Activated CD4-positive, alpha-beta T cell treated with anti-CD3 and anti-CD28 coated beads, Interleukin-2, Interleukin-6, amounts not matched to agents 100 ng/mL and 50 ng/mL, durations not matched to agents 16 hours and 8 hours (primary cell): ENCODE data around the gene GALNTL6.

Source experiments
- DNase-seq: peaks from one replicate; pipeline ENCODE4 v3.0.0-alpha.2; 2020

Gene GALNTL6

DNA sequence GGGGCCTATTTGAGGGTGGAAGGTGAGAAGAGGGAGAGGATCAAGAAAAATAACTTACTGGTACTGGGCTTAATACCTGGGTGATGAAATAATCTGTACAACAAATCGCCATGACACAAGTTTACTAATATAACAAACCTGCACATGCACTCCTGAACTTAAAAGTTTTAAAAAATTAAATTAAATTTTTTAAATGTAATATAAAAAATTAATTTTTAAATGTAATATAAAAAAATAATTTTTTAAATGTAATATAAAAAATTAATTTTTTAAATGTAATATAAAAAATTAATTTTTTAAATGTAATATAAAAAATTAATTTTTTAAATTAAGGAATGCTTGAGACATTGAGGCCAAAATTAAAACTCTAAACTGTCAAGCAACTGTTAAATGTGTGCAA lies 1231.1 kb downstream of the GALNTL6 start:
- DNase-seq: no peak

DNA sequence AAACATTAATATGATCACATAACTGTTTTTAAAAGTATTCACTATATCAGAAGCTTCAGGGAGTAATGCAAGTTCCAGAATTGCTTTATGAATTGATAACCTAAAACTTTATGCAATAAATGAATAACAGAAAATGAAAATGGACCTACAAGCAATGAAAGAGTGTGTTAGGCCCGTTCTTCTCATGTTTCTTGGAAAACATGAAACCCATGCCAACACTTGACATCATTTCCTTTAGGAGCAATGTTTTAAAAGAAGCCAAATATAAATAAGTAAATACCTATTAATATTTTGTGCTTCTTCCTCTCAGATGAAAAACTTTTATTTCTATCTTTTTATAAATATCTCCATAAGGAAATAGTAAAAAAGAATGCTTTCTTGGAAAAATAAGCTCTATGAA lies 1232.4 kb downstream of the GALNTL6 start:
- DNase-seq: no peak

DNA sequence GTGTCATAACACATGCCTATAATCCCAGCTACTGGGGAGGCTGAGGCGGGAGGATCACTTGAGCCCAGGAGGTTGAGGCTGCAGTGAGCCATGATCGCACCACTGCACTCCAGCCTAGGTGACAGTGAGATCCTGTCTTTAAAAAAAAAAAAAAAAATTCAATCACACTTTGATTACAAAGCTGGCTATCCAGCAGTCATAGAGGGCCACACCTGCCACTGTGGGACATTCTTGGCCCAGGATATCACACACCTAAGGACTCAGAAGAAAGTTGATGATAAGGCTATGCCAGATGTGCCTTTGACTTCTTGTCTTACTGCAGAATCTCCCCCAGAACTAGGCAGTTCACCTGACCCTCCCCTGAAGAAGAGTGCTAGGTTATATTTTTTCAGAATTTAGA lies 1232.9 kb downstream of the GALNTL6 start:
- no peak for DNase-seq

DNA sequence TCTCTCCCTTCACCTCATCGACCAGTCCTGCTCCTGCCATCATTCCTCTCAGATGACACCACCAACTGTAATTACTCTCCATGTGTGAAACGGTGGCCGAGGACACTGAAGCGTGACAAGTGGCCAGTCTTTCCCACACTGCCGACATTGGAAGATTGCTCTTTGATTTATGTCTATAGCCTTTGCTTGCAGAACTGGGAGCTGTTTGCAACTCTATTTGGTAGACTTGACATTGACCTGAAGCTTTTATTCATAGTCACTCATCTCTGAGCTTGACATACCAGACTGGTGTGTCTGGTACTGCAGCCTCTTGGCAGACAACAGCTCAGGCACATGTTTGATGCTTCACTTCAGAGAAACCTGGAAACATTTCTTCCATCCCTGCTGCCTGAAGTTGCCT lies 1233.6 kb downstream of the GALNTL6 start:
- DNase-seq: no peak

DNA sequence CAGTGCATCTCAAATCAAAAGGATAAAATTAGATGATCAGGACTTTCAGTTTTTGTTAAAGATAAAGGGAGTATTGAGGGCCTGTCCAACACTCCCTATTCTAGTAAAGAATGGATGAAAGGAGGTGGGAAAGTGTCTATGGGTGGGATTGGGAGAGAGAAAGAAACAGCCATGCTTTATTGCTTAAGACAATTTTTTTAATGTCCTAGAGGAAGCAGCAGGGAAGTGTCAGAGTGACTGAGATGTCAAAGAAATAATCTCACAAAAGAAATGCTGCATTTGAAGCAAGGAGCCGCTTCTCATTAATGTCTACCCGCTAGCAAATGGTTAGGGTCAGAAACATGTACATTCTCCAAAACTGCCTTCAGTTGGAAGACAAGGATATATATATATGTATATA lies 1238.0 kb downstream of the GALNTL6 start:
- no peak for DNase-seq

DNA sequence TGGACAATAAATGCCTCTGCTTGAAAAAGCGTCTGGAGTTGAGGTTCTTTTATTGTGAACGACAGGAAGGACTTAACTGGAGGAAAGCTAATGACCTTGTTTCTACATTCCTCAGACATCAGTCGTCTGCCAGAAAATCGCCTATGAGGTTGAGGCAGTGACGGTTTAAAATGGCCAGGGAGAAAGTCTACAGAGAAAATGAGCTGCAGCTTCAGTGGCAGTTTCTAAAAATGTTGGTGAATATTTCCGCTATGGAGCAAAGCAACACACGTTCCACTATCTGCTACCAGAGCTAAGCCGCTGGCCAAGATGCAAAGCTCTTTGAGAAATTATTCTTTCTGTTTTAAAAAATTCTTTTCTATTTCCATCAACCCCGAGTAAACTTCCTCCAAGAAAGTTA lies 1238.5 kb downstream of the GALNTL6 start:
- DNase-seq: no peak

DNA sequence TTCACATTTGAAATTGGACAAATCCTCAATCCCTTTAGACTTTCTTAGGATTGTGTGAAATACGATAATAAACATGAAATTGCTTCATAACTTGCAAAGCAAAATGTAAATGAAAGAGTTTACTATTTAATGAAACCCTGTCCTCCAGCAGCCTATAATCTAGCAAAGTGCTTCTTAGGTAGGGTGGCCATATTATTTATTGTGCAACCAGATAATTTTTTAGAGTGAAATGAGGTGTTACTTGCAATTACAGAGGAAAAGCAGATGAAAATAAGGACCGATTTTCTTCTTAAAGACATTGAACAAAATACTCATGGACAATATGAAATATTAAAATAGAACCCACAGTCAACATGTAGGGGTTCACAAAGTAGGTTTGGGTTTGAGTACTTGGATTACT lies 1239.2 kb downstream of the GALNTL6 start:
- no peak for DNase-seq

DNA sequence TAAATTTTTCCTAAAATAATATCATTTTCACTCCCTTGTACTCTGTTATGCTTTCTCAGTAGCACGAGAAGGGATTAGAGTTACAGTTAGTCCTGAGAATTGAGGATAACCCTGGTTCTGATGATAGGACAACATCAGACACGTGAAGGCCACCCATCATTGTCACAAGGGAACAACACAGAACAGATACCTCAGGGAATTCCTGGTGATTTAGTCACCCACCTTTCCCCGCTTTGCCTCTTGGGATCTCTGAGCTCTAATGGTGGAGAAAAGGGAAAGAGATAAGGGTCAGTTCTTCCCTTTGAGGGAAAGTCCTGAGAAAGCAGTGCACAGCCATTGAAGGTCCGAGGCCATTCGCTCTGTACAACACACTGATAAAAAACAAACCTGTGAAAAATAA lies 1243.1 kb downstream of the GALNTL6 start:
- no peak for DNase-seq

DNA sequence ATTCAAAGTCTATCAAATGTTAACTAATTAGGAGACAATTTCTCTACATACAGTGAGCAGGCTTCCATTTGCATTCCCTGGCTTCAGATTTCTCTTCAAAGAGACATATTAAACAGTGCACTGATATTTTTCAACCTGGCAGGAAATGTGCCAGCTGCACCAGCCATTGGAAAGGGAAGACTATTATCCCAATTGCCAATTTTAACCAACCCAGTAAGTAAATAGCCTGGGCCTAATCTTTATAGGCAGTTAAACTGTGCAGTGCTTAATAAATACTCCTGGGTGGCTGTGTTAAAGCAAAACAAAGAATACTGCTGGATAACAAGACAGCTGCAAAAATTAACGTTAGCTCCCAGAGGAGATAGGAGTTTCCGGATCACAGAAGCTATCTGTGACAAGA lies 1243.5 kb downstream of the GALNTL6 start:
- no peak for DNase-seq

DNA sequence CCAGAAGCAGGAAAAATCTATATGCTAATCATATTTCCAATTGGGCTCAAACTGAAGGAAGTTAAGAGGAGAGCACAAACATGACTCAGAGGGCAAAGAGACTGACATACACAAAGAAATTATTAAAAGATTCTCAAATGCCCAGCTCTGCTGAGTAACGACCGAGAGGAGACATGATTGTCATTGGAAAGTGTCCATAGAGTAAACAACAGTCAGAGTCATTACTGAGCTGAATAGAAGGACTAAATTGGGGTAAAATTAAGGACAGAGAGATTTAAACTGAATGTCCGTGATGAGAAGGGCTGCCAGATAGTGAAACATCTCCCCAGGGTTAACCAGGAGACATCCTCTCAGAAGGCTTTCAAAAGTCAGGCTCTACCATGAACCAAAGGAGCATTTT lies 1244.2 kb downstream of the GALNTL6 start:
- no peak for DNase-seq

DNA sequence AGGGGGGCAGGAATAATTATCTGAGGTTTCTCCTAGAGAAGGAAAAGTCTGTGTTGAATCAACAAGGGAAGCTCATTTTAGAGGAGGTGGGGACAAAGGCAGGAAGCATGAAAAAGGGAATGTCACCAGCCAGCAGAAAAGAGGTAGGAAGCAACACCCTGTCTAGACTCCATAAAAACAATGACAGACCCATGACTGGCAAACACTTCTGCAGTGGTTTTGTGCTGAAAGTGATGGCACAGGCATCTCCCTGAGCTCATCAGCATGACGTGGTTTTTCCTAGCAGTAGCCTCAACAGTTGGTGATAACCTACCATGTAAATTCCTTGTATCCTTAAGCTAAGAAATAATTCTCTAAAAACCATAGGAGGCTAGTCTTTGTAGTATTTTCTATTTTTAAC lies 1244.7 kb downstream of the GALNTL6 start:
- no peak for DNase-seq

DNA sequence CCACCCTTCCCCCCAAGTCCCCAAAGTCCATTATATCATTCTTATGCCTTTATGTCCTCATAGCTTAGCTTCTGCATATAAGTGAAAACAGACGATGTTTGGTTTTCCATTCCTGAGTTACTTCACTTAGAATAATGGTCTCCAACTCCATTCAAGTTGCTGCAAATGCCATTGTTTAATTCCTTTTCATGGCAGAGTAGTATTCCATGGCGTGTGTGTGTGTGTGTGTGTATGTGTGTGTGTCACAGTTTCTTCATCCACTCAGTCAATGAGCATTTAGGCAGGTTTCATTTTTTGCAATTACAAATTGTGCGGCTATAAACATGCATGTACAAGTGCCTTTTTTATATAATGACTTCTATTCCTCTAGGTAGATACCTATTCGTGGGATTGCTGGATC lies 1248.0 kb downstream of the GALNTL6 start:
- no peak for DNase-seq

DNA sequence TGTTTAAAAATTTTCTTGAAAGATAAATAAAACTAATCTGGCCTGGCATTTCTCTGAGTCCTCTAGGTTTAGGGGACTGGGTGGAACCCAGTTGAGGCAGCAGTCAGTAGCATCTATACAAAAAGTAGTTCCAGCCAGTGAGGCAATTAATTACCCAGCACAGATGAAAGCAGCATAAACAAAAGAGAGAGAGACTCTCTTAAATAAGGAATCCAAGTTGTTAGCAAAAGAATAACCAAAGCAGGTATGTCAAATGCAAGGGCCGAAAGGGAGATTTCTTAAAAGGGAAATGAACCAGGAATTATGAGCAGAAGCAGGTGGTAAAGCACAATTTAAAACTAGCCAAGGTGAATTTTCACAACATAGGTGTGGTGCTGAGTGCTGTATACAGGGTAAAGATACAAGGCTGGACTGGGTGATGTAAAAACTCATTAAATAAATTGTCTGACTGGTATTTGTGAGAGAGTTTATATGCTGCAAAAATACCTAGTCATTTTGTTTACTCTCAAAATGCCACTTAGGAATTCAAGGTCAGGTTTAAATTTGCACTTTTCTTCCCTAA lies 1260.8 kb downstream of the GALNTL6 start:
- DNase-seq: no peak

DNA sequence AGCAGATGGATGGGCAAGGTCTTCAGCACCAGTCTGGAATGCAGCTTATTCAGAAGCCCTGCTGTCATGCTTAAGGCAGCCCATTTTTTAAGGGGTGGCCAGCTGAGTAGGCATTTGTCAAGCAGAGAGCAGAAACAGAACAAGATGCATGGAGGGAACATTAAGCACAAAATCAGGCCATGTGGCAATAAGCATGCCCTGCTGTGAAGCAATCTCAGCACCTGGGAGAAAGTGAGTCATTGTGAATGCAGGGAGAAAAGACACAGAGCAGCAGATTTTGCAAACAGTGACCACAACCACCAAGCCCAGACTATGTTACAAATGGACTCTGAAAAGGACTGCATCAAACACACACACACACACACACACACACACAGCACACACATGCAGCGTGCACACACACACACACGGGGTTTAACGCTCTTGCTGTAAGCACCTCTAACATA lies 1261.3 kb downstream of the GALNTL6 start:
- DNase-seq: peak; percentile 4

DNA sequence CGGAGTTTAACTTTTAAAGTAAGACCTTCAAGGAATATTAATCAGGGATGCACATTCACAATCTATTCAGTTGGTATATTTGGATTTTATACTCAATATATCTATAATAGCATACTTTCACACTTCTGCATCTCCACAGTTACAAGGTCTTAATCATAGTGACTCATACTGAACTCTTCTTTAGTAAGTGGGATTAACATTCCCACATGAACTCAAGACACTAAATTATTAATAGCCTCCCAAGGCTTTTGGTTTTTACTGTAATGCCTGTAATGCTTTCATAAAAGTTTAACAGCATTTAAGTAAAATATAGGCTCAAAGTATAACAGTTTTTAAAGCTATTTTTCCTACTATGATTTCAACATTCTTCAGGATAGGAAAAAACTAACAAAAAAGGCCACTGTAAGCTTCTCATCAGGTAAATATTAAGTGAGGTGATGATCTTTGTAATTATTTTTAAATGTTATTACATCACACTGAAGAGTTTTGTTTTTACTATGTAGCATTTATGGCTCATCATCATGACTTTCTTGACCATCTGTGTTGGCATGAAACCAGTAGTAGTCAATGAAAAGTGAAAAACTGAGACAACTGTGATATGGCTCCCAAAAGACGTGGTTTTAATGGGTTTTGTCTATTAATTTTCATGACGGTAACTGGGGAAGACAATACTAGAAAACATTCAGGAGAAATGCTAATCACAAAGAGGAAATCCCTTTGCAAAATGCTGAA lies 1263.9 kb downstream of the GALNTL6 start:
- no peak for DNase-seq

DNA sequence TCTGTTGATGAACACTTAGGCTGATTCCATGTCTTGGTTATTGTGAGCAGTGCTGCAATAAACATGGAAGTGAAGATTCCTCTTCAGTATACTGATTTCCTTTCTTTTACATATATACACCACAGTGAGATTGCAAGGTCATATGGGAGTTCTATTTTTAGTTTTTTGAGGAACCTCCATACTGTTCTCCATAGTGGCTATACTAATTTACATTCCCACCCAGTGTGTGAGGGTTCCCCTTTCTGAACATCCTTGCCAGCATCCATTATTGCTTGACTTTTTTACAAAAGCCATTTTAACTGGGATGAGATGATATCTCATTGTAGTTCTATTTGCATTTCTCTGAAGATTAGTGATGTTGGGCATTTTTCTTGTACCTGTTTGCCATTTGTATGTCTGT lies 1274.9 kb downstream of the GALNTL6 start:
- DNase-seq: no peak
